OCI-M1 (cell line): ENCODE results near the gene OR4D1.
A peak's percentile ranks its signal among the peaks of the same experiment; 100 is the strongest.

Experiments
- DNase-seq: peaks from one replicate; lab custom pipeline; 2025; lab: John Stamatoyannopoulos, UW

OR4D1 gene

GRCh38 chr17:58156839-58157803 lies 8.9 kb downstream of the OR4D1 start:
- no peak for DNase-seq

DNA sequence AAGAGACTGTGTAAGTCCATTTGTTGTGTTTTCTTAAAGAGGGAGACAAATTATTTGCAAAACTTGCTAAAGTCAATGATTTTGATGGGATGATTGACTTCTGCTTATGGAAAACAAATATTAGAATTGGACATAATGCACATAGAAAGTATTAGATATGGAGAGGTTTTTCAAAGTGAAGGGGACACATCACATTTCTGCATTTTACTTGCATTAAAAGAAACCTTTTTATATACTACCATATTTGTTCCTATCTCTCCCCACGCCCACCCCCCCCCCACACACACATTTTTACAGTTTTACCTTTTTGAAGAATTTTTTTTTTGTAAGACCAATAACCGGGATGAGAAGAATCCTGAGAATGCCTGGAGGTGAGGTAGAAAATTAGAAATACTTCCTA lies 10.0 kb downstream of the OR4D1 start:
- DNase-seq = no peak

DNA sequence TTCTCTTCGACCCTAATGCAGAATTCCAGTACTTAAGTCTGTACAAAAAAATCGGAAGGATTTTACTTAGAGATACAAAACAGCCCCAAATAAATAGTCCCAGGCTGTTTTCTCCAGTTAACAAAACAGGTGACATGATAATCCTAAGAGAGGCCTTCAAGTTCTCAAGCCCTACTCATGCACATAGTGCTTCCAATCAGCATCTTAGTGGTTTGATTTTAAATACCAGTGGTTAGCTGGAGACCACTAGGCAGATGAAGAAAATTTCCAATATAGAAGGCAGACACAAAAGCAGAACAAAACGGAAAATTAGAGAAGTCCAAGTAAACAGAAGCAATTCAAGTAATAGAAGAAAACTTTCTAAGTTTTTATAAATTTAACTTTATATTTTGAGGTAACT lies 13.4 kb downstream of the OR4D1 start:
- no peak for DNase-seq

DNA sequence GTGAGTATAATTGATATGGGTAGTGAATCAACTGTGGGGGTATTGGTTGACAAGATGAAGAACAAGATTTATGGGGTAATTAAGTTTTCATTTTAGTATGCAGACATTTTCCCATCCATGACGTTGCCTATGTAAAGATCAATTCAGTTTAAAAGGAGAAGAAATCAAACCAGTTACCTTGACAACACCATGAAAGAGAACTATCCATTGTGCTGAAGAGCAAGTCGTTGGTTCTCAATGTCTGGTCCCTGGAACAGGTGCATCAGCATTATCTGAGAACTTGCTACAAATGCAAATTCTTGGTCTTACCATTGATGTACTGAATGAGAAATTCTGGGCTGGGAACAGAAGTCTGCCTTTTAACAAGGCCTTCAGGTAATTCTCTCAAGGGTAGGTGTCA lies 17.8 kb downstream of the OR4D1 start:
- peak; percentile 4 for DNase-seq

DNA sequence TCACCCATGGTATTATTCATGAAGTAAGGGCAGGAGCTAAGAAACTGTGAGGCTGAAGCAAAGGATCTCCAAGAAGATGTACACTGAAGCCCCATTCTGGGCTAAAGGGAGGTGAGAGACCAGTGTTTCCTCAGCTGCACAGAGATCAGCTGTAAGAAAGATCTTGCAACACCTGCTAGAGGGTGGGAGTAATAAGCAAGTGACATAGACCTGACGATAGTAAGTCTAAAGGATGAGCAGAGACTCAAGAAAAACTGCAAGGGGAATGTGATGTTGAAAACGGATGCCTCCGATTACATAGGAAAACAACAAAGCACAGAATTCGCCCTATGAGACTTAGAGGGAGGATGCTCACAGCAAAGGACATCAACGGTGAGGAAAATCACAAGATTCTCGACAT lies 18.5 kb downstream of the OR4D1 start, which contains the start of gene OR4D2:
TSS of gene OR4D2 (plus strand) at position 301 of the 400 bp plus-strand sequence. CDS start 2,674 bp downstream, outside the sequence.
- DNase-seq = no peak

GRCh38 chr17:58170622-58171021 lies 22.4 kb downstream of the OR4D1 start:
- no peak for DNase-seq

DNA sequence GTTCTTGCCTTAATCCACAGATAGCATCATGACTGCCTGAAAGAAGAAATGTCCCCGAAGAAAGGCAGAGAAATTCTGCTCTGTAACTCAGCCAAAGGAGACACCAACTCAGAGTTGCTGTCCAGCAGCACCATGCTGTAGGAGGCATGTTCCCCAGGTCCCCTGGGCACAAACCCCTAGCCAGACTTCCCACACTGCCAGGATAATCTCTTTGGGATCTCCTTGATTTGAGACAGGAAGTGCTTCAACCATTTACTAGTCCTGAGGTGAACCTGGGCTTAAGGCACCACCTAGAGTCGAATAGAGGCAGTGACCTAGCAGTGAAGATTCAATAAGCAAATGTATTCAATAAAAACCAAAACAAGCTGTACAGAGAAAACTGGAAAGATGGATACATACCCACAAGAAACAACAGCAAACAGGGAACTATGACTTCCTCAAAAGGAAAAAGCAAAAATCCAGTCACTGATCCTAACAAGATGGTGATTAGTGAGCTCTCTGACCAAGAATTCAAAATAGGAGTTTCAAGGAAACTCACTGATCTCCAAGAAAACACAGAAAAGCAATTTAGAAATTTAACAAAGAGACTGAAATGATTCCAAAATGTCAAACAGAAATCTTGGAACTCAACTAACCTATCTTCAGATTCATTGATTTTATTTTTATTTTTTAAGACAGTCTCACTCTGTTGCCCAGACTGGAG lies 24.3 kb downstream of the OR4D1 start:
- peak; percentile 54 for DNase-seq

GRCh38 chr17:58174871-58175270 lies 26.7 kb downstream of the OR4D1 start:
- no peak for DNase-seq

GRCh38 chr17:58176200-58176599 lies 28.0 kb downstream of the OR4D1 start:
- DNase-seq = peak; percentile 27

DNA sequence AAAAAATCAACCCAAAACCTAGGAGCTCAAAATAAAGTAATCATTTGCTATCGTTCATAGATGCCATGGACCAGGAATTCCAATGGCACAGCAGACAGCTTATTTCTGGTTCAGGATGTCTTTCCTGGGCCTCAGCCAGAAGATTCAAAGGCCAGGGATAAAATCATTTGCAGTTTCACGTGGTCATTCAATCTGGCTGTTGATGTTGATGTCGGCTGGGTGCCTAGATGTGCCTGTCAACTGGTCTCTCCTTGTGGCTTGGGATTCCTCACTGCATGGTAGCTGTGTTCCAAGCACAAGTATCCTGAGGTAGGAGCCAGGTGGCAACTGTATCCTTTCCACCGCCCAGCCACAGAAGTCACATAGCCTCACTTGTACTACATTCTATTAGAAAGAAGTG lies 33.6 kb downstream of the OR4D1 start:
- DNase-seq = no peak

DNA sequence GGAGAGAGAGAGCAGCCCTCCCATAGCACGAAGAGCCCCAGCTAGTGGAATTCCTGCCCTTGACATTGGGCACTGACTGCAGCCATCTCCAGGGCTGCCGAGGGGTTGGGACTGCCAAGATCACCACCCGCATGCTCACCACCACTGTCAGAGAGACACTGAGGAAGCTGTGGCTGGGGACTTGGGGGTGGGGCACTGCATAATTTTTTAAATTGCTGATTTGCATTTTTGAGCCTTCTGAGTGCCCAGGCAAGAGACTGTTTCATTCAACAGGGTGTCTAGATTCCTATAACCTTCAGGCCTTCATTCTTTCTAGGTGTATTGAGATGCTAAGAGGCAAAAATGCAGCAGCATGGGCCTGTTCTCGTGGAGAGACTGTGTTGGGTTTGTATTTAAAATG lies 35.3 kb downstream of the OR4D1 start:
- DNase-seq = no peak

DNA sequence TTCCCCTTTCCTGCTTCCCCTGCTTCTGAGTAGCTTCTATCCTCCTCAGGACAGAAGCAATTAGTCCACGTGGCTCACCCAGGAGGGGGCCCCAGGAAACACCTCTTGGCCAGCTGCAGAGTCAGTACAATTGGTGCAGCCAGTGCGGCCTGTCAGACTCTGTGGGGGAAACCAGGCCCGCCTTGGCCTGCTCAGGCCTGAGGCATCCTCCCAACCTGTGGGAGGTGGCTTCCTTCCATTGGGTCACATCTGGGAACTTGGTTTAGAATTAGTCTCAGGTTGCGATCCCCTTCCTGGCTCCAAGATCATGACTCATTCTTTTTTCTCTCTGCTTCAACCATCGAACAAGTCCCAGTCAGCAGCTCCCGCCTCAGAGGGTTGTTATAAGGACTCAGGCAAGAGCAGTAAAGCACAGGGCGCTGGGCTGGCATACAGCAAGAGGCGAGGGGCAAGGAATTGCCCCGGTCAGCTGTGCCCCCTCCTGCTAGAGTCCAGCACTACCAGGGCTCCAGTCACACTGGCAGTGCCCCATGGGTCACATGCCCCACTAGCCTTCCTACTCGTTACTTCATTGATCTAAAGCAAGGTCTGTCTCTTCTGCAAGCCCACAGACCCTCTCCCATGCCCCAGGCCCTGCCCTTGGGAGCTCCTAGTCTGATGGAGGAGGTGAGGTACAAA lies 36.3 kb downstream of the OR4D1 start:
- DNase-seq = peak; percentile 49

- peak; percentile 88 for DNase-seq
Observed at GRCh38 chr17:58184986-58185761, 37.0 kb downstream of the OR4D1 start.

DNA sequence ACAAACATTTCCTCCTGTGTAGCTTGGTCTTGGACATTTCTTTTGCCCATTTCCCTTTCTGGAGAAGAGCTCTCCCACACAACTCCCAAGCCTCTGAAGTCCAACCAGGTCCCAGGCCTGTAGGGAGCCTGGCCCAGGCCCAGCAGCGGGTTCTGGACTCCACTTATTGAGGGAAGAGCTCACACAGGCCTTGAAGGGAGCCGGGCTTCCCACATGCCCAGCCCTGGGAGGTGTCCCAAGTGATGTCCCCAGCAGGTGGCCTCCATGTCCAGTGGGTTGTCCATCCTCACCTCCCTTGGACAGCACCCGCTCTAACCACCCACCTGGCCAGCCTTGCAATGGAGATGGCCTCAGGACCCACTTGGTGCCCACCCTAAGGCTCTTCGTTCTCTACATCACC lies 38.4 kb downstream of the OR4D1 start:
- no peak for DNase-seq

GRCh38 chr17:58187063-58187462 lies 38.9 kb downstream of the OR4D1 start:
- DNase-seq = no peak

- no peak for DNase-seq
Observed at GRCh38 chr17:58187675-58188074, 39.5 kb downstream of the OR4D1 start.

DNA sequence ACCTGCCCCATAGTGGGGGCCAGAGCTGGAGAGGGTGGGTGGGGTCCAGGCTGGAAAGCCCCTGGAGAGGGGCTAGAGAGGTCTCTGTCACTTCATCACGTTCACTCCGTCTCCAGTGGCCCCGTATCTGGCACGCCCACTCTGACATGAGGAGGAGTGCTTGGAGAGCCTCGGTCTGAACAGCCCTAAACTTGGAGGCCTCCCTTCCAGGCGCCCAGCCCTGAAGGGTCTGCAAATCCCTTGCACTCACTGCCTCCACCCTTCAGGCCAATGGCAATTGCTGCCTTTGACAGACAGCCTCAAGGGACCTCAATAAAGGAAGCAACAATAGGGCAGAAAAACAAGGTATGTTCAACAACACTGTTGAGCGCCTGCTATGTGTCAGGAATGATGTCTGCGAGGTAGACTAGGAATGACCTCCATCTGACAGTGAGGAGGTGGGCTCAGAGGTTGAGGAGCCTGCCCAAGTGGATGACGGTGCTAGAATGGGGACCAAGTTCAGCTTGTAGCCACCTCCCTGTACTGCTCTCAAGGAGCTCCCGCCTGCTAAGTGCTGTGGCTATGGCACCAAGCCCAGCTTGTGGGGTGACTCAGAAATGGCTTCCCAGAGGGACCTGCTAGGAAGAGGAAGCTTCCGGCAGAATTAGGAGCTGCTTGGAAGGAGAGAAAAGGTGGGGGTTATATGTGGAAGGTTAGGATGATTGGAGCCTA lies 41.4 kb downstream of the OR4D1 start:
- DNase-seq = peak; percentile 64

- peak; percentile 12 for DNase-seq
Observed at GRCh38 chr17:58191241-58191896, 43.2 kb downstream of the OR4D1 start.

- DNase-seq = no peak
Observed at GRCh38 chr17:58192612-58193011, 44.4 kb downstream of the OR4D1 start, which contains the start of gene EPX. Gene EPX, plus strand, starts transcription at chr17:58192726. Its CDS starts 121 bp downstream, at chr17:58192847.

- no peak for DNase-seq
Observed at GRCh38 chr17:58193641-58194255, 45.6 kb downstream of the OR4D1 start.
